Activated T-helper 1 cell treated with Interleukin-2 at 50 U/mL for 16 hours (primary cell): ENCODE measurements around the gene PCBP3.
"Not testable (repeated sequence)": the region's sequence is repeated elsewhere in the genome, so short reads cannot be mapped to it uniquely, and the experiment has no call there.

Source experiments
- DNase-seq: peaks from one replicate; pipeline ENCODE4 v3.0.0-alpha.2; 2020; ENCODE audit warnings: low read depth

PCBP3 gene

DNA sequence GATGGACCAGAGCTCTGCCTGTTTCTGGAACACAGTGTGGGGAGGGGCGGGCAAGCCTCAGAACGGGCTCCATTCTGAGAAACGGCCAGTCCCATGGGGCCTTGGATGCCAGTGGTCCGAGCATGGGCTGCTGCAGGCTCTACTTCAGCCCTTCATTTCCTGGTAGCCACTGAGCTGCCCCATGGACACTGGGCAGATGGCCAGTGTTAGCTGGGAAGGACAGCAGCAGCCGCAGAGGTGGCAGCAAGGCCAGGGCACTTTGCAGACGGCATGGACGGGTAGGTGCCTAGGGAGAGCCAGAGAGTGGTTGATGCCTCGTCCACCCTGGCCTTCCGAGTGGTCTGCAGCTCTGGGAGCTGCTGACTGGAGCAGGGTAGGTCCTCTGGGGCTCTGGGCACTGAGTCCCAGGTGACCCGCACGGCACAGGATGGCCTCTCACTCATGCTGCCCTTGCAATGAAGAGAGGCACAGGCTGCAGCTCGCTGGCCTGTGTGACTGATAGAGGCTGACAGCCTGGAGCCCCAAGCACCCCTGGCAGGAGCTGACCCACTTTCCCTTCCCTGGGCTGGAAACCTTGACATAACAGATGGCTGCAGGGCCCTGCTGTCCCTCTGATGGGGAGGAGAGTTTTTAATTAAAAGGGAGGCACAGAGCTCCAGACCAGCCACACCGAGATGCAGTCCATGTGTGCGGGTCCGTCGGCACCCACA, 250.4 kb downstream of the PCBP3 start:
- no peak for DNase-seq

DNA sequence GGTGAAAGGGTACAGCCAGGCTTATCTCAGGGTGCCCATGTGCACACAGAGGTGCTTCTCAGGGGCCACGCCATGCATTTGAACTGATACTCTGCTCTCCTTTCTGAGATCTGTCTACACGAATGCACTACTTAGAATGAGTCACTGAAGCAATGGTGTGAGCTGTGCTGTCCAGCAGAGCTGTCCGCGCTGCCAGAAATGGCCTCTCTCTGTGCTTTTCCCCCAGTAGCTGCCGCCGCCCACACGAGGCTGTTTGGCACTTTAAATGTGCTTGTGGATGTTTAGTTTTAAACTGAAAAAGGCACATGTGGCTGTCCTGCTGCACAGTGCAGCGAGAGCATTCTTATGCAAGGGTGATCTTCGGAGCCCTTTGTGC, 250.9 kb downstream of the PCBP3 start:
- DNase-seq = no peak

- DNase-seq = no peak
Observed at GRCh38 chr21:45894906-45895777, 251.6 kb downstream of the PCBP3 start.

DNA sequence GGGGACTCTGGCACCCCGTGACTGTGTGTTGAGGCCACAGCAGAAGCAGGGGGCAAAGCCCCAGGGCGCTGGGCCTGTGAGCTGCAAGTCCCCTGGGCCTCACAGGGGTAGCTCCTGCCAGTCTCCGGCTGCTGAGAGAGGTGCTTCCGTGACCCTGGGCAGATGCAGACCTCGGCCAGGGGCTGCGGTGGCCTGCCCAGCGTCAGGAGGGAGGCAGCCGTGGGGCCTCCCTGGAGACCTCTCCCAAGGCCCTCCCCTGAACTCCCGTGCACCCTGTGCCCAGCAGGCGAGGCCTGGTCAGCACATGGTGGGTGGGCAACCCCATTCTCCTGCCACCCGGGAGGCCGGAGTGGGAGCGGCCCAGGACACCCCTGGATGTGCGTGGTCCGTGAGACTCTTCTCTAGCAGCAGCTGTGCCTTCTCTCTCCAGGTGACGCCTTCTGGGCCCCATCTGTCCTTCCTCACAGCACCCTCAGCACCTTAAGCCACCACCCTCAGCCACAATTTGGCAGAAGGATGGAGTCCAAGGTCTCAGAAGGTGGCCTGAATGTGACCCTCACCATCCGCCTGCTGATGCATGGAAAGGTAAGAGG, 252.3 kb downstream of the PCBP3 start:
- DNase-seq = no peak

- not testable (repeated sequence) for DNase-seq
Observed at GRCh38 chr21:45896431-45896830, 252.9 kb downstream of the PCBP3 start.

DNA sequence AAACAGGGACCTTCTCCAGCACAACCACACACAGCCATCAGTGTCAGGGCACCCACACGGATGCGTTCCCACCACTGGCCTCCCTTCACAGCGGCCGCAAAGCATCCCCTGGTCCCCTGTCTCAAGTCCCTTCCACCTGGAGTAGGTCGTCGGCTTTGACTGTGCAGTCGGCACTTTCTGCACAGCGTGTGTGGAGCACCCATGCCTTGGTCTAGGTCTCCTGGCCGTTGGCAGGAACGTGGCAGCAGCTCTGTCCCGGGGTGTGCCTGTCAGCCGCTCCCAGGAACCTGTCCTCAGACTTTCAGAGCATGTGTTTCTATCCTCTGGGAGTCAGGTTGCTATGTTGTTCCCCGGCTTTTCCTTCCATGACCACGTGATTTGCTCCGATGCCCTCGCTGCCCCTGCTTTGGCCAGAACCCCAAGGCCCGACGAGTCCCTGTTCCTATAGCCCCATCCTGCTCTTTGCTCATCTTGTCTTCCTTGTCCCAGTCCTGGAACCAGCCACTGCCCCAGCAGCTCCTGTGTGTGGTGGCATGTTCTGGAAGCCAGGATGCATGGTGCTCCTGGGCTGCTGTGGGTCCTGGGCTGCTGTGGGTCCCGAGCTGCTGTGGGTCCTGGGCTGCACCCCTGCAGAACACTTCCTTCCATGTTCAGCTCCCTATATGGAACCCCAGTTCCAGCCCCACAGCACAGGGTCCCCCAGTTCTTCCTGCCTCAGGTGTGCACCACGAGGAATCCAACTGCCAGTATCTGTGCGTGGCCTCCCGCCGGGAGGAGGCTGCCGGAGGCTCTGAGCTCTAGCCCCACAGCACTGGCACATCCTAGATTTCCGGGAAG, 253.9 kb downstream of the PCBP3 start:
- no peak for DNase-seq

GRCh38 chr21:45898028-45898350, 254.5 kb downstream of the PCBP3 start:
- no peak for DNase-seq

DNA sequence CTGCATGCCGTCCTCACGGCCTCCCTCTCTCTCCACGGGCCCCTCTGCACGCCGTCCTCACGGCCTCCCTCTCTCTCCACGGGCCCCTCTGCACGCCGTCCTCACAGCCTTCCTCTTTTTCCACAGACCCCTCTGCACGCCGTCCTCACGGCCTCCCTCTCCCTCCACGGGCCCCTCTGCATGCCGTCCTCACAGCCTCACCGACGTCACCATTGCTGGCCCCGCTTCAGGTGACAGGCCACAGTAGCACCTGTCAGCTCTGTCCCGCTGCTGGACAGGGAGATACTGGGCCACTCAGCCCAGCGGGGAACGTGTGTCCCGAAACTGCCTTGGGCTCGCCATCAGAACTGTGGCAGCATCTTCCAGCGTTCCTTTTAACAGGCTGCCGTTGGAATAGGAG, 255.3 kb downstream of the PCBP3 start:
- no peak for DNase-seq

DNA sequence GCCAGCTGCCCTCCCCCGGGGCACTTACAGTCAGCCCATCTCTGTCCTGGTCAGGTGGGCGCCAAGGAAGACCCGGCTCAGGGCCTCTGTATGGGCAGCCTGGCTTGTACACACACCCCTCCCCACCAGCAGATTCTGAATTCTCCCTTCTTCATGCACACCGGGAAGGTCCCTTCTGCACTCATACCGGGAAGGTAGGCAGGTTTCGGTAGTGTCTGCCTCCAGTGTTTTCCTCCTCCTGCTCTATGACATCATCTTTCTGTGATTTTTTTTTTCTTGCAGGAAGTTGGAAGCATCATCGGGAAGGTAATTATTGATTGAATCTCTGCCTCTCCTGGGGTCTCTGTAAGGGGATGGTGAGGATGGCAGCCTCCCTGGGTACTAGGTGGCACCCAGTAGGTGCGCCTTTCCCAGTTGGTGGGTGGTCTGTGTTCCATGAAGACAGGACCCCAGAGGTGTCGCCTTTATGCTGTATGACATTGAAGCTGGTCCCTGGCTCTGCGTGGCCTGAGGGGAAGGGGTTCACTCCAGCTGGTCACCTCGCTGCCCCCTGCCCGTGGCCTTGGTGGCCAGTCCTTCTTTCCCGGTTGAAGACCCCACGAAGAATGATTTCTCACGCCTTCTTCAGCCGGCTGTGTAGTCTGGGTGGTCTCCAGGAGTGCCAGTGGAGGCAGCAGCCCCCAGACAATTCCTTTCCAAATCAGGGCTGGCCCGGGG, 255.9 kb downstream of the PCBP3 start:
- DNase-seq = no peak

DNA sequence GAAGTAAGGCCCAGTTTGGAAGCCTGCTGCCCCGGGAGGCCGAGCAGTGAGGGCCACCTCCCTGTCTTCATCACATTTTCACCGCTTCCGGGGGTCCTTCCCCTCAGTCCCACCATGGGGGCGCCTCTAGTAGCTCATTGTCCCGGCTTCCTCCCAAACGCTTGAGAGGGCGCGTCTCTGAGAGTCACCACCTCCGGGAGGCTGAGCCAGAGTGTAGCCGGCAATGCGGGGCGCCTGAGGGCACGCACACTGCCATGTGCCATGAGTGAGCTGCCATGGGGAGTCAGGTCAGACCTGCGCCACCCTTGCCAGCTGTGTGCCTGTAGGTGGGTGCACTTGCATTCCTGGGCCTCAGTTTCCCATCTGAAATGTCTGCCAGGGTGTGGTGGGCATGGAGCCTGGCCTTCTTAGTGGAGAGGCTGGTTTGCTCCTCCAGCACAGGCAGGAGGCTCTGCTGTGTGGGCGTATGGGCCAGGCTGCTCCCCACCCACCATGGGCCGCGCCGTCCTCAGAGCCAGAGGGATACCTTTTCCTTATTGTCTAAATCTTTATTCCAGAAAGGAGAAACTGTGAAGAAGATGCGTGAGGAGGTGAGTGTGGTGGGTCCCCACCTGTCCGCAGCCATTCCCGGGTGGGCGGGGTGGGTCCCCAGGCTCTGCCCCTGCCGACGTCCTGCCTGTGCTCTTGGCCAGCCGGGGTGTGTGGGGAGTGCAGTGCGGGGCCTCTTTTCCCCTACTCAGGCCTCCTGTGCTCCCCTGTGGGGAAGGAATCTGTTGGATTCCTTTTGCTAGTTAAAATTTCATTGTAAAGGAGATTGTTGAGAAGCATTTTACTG, 256.7 kb downstream of the PCBP3 start:
- no peak for DNase-seq

DNA sequence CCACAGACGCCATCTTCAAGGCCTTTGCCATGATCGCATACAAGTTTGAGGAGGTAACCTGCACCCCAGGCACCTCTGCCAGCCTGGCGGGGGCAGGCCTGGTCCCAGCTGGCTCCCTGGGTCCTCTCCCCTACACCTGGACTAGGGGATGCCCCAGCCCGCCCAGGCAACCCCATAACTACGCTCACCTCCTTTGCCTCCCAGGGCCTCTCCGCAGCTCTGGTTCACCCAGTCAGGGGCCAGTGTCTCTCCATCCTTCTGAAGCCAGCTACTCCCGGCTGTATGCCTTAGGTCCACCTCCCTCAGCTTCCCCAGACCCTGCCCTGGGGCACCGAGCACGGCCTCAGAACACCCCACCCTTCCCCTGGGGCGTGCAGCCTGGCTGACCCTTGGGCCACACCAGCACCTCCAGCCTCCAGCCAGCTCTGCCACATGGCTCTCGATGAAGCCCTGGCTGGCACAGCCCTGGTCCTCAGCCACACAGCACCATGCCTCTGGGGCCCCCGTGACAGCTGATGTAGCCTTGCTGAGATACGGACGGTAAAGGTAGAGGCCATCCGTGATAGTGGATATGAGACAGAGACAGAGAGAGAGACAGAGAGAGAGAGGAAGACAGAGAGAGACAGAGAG, 257.7 kb downstream of the PCBP3 start:
- no peak for DNase-seq

- no peak for DNase-seq
Observed at GRCh38 chr21:45902292-45902995, 258.9 kb downstream of the PCBP3 start.

GRCh38 chr21:45905196-45905595, 261.7 kb downstream of the PCBP3 start:
- no peak for DNase-seq

- no peak for DNase-seq
Observed at GRCh38 chr21:45906196-45906805, 262.8 kb downstream of the PCBP3 start.

- DNase-seq = no peak
Observed at GRCh38 chr21:45906859-45907258, 263.3 kb downstream of the PCBP3 start.

GRCh38 chr21:45908536-45909237, 265.2 kb downstream of the PCBP3 start:
- DNase-seq = no peak

- DNase-seq = no peak
Observed at GRCh38 chr21:45909238-45909988, 265.9 kb downstream of the PCBP3 start.

- DNase-seq = no peak
Observed at GRCh38 chr21:45910155-45910547, 266.6 kb downstream of the PCBP3 start.
